Progenitor cell of endocrine pancreas (in vitro differentiated cells): ENCODE data around the gene IMPG2. TPM values are rescaled to one million over a fixed set of nuclear protein-coding genes. Genes with fewer than 3 reads are reported as not detected.

Source experiments
- DNase-seq: peaks from one replicate; pipeline ENCODE4 v3.0.0; 2021; ENCODE audit warnings: low spot score; ENCODE audit not compliant: unreplicated experiment
- H3K27ac Mint-ChIP-seq: 2 replicates; pipeline ENCODE4 v1.8.0; 2021; ENCODE audit warnings: mild to moderate bottlenecking, moderate library complexity, mixed read lengths
- H3K27me3 Mint-ChIP-seq: 2 replicates; pipeline ENCODE4 v1.8.0; 2021; ENCODE audit warnings: mixed read lengths
- H3K36me3 Mint-ChIP-seq: 2 replicates; pipeline ENCODE4 v1.8.0; 2022; ENCODE audit warnings: mixed read lengths; ENCODE audit not compliant: insufficient read depth
- H3K4me1 Mint-ChIP-seq: 2 replicates; pipeline ENCODE4 v1.8.0; 2021; ENCODE audit warnings: low read depth, mixed read lengths
- H3K4me3 Mint-ChIP-seq: 2 replicates; pipeline ENCODE4 v1.8.0; 2021; ENCODE audit warnings: low read depth, mild to moderate bottlenecking, moderate library complexity, mixed read lengths
- H3K9me3 Mint-ChIP-seq: 2 replicates; pipeline ENCODE4 v1.8.0; 2021; ENCODE audit warnings: low read depth, mixed read lengths
- CTCF ChIP-seq: fragments of 200-600 bp; sonication (generic); IDR thresholded peaks from one replicate; pipeline ENCODE4 v1.5.0; 2021; ENCODE audit warnings: antibody characterized with exemption, mild to moderate bottlenecking; ENCODE audit not compliant: unreplicated experiment
- total RNA-seq: library from RNA; stranded (reverse); gene quantifications from 2 replicates; pipeline ENCODE4 v1.2.1, GENCODE V29; 2021

Gene IMPG2
- total RNA-seq, 1 donor from 2014 or later, result 0.98 TPM

- H3K27ac Mint-ChIP-seq, result no peak overlapping the region
Observed at GRCh38 chr3:101268971-101269671, 51.3 kb downstream of the IMPG2 start.

GRCh38 chr3:101268141-101268540 lies 52.2 kb downstream of the IMPG2 start:
- no peak for DNase-seq
- Mint-ChIP-seq H3K4me1 (peaks cover 1% of the 10 kb centered on the region), H3K36me3 (peaks cover 7% of the 10 kb centered on the region), H3K9me3 (peaks cover 15% of the 10 kb centered on the region), H3K27me3 (no peaks in the 10 kb centered on the region), H3K27ac (no peak overlapping the region), H3K4me3 (no peak overlapping the region)
- TF ChIP-seq CTCF, result no peak

More at GRCh38 chr3:101268971-101269671, 51.3 kb downstream of the IMPG2 start:
- DNase-seq, result no peak
- H3K36me3 Mint-ChIP-seq, result peaks cover 7% of the 10 kb centered on the region
- H3K9me3 Mint-ChIP-seq, result peaks cover 14% of the 10 kb centered on the region
- TF ChIP-seq CTCF, result no peak
- no peaks in the 10 kb centered on the region for H3K4me1 Mint-ChIP-seq
- H3K4me3 Mint-ChIP-seq, result no peak overlapping the region
- H3K27me3 Mint-ChIP-seq, result no peaks in the 10 kb centered on the region

- peaks cover 7% of the 10 kb centered on the region for H3K36me3 Mint-ChIP-seq
- peaks cover 1% of the 10 kb centered on the region for H3K4me1 Mint-ChIP-seq
- no peak overlapping the region for H3K4me3 Mint-ChIP-seq
- H3K27me3 Mint-ChIP-seq, result no peaks in the 10 kb centered on the region
- H3K9me3 Mint-ChIP-seq, result peaks cover 15% of the 10 kb centered on the region
- no peak for DNase-seq
- no peak overlapping the region for H3K27ac Mint-ChIP-seq
- TF ChIP-seq CTCF, result no peak
Observed at GRCh38 chr3:101266566-101266965, 53.8 kb downstream of the IMPG2 start.

- H3K4me3 Mint-ChIP-seq, result no peak overlapping the region
- H3K4me1 Mint-ChIP-seq, result peaks cover 1% of the 10 kb centered on the region
- no peak for DNase-seq
- H3K9me3 Mint-ChIP-seq, result peaks cover 15% of the 10 kb centered on the region
- TF ChIP-seq CTCF, result no peak
- H3K36me3 Mint-ChIP-seq, result peaks cover 7% of the 10 kb centered on the region
- H3K27ac Mint-ChIP-seq, result no peak overlapping the region
- H3K27me3 Mint-ChIP-seq, result no peaks in the 10 kb centered on the region
Observed at GRCh38 chr3:101266071-101266470, 54.3 kb downstream of the IMPG2 start.

- no peak for DNase-seq
Observed at GRCh38 chr3:101262393-101263240, 57.8 kb downstream of the IMPG2 start.

More at GRCh38 chr3:101262393-101263240, 57.8 kb downstream of the IMPG2 start:
- TF ChIP-seq CTCF, result no peak
- Mint-ChIP-seq H3K4me3 (no peak overlapping the region), H3K27me3 (no peaks in the 10 kb centered on the region), H3K9me3 (peaks cover 15% of the 10 kb centered on the region), H3K36me3 (peaks cover 5% of the 10 kb centered on the region), H3K4me1 (peaks cover 1% of the 10 kb centered on the region), H3K27ac (no peak overlapping the region)
